Stimulated activated CD4-positive, alpha-beta T cell treated with anti-CD3 and anti-CD28 coated beads, TNF-alpha, amount 100 ng/mL, for 24 hours (primary cell): ENCODE measurements around the gene TRAF2.
"Not testable (repeated sequence)": the region's sequence is repeated elsewhere in the genome, so short reads cannot be mapped to it uniquely, and the experiment has no call there.

Source experiments
- DNase-seq, 3 experiments: peaks; one replicate each; pipeline ENCODE4 v3.0.0-alpha.2; 2020; ENCODE audit warnings: low read depth in 3 of 3

Gene TRAF2

DNA sequence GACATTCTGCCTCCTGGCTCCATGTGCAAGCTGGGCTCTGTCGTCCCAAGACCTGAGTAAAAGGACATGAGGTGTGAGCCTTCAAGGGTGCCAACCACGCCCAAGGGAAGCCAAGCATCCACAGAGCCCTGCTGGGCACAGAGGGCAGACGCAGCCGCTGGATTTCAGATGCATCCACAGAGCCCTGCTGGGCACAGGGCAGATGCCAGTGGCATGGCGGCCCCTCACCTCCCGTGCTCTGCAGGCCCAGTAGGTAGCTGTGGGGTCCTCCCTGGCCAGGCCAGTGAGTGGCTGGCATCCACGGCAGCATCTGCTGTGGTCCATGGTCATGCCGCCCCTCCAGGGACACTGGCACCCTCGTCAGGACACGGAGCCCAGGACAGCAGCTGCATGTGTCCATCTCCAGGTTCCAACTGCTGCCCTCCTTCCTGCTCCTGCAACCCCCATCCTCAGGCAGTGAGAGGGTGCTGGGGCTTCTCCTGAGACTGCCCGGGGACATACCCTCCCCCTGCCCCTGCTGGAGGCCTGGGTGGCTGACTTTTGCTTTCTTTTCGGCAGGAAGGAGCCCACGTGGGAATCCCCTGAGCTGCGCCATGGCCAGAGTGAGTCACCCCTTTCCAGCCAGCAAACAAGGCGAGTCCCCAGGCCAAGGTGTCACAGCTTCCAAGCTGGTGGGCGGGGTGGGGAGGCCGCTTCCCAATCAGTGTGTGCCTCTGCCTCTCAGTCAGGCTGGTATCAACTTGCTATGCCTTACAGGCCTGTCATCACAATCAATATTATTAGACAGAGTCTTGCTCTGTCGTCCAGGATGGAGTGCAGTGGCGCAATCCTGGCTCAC lies 4.0 kb upstream of the TRAF2 start:
- peak; percentile 81 to 94 (median 86) for DNase-seq

DNA sequence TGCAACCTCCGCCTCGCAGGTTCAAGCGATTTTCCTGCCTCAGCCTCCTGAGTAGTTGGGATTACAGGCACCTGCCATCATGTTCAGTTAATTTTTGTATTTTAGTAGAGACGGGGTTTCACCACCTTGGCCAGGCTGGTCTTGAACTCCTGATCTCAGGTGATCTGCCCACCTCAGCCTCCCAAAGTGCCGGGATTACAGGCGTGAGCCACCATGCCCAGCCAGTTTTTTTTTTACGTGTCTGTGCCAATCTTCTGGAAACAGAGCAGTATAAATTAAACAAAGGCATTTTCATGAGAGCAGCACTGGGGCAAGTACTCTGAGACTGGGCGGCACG lies 3.4 kb upstream of the TRAF2 start:
- DNase-seq, result not testable (repeated sequence)

- not testable (repeated sequence) for DNase-seq
Measured at GRCh38 chr9:136883670-136884069, 2.6 kb upstream of the TRAF2 start.

- DNase-seq, result no peak
Measured at GRCh38 chr9:136886610-136887597, 588 bp downstream of the TRAF2 start.

GRCh38 chr9:136888454-136888853 lies 2.1 kb downstream of the TRAF2 start:
- DNase-seq, result no peak

DNA sequence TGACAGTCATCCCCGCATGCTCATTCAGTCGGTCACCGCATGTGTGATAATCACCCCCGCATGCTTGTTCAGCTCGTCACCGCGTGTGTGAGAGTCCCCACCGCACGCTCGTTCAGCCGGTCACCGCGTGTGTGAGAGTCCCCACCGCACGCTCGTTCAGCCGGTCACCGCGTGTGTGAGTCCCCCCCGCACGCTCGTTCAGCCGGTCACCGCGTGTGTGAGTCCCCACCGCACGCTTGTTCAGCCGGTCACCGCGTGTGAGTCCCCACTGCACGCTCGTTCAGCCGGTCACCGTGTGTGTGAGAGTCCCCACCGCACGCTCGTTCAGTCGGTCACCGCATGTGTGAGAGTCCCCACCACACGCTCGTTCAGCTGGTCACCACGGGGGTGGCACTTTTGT lies 3.5 kb downstream of the TRAF2 start:
- DNase-seq, result no peak

DNA sequence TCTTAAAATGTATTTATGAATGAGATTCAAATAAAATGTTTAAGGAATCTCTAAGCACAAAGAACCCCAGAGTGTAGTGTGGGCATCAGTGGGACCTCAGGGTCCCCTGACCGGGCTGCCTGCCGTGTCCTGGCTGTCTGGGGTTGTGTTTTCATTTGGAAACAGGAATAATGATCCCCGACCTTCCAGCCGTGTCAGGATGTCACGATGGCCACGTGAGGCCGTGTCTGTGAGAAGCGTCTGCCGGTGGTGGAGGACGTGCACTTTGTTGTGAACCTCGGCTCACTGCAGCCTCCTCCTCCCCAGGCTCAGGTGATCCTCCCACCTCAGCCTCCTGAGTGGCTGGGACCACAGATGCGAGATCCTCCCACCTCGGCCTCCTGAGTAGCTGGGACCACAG lies 4.3 kb downstream of the TRAF2 start:
- no peak for DNase-seq

- DNase-seq, result no peak
Measured at GRCh38 chr9:136896027-136896426, 9.7 kb downstream of the TRAF2 start.

DNA sequence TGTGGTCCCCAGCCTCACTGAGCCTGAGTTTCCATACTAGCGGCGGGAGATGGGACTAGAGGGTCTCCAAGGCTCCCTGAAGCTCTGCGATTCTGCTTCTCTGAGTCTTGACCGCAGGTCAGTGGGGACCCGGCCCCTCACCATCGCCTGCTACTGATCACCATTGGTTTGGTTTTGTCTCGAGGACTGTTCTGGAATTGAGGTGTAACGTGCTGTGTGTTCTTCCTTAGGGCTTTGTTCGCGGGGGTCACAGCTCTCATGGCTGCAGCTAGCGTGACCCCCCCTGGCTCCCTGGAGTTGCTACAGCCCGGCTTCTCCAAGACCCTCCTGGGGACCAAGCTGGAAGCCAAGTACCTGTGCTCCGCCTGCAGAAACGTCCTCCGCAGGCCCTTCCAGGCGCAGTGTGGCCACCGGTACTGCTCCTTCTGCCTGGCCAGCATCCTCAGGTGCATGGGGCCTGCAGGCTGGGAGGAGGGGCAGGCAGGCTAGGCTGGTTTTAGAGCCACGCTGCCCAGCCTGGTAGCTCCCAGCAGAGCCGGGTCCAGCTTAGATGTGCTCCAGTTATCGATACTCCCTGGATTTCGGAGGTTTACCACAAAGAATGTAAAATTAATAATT lies 12.3 kb downstream of the TRAF2 start:
- DNase-seq, result no peak

DNA sequence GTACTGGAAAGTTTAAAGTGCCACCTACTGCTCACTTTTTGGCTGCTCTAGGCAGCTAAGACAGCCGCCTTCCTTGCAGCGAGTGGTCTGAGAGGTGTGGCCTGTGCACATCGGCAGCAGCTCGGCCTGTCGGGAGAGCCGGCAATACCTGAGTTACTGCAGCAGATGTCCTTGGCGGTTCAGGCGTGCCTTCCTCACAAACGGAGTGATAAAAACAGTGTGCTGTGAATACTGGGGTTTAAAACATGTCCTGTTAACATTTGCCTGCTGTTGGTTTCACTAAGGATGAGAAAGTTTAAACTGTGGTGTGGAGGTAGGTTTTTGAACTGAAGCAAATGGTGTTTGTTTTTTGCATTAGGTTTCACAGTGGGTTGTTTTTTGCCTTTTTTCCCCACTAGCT lies 12.9 kb downstream of the TRAF2 start:
- no peak for DNase-seq

- DNase-seq, result no peak
Measured at GRCh38 chr9:136900556-136900955, 14.2 kb downstream of the TRAF2 start.

DNA sequence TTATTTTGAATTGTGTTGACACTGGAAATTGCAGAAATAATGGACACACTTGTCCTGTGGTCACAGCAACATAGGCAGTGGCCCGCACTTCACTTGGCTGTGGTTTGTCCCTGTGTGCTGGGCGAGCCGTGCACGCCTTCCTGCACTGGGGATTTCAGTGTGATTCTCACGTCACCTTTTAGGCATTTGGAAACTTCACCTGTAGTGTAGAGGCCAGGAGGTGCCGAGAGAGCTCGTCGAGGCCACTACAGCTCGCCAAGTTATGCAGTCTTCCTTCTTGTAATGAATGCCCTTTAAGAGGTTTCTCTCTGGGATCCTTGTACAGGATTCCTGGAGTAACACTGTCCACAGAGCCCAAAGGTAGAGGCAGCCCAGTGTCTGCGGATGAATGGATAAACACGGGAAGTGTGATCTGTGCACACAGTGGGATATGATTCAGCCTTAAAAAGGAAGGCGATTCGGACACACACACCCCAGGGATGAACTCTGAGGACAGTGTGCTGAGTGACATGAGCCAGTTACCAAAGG lies 14.7 kb downstream of the TRAF2 start:
- no peak for DNase-seq

DNA sequence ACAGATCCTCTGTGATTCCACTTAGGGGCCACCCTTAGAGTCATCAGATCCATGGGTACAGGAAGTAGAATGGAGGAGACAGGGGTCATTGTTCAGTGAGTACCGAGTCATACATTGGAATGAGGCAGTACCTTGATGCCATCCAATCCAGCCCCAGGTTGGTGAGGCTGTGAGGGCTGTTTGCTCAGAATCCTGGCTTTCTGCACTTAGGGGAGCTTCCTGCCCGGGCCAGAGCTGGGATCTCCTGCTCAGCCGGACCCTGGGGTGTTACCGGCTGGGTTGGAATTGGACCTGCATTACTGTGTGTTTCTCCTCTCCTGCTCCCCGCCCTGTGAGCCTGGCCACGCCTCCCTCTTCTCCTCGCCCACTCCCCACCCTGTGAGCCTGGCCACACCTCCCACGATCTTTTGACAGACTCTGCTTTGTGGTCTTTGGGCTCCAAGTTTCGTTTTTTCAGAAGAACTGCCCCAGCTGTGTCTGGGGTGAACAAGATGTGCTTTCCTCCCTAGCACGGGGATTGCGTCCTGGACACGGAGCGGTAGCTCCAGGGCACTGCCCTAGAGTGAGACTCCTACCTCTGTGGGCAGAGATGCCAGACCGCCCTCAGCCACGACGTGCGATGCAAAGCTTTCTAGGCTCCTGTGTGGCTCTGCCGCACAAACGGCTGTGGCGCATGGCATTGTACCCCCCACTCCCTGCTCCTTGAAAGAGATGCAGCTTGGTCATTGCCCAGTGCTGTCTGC lies 15.4 kb downstream of the TRAF2 start:
- peak; percentile 60 to 81 (median 66) for DNase-seq

DNA sequence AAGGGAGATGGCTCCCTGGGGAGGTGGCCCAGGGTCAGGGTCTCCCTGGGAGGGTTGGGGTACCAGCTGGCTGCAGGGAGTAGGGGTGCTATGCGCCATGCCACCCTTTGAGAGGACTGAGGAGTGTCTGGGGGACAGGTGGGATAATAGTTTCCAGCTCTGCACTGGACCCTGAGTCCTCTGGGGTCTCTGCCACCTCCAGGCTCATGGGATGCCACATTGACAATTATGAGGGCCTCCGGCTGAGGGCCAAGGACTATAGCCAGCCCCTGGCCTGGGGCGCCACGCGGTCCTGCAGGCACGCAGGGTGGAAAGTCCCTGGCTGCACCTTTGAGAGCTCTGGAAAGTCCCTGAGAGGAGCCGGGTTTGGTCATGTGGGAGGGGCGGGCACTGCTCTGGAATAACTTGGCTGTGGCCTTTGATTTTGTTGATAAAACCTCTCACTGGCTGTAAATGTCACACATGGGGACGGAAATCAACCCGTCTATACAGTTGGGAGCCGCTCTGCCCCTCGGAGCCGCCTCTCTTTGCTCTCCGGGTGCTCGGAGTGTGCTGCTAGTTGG lies 16.0 kb downstream of the TRAF2 start:
- peak; percentile 79 to 89 (median 82) for DNase-seq

- DNase-seq, result no peak
Measured at GRCh38 chr9:136903041-136903554, 16.8 kb downstream of the TRAF2 start.

DNA sequence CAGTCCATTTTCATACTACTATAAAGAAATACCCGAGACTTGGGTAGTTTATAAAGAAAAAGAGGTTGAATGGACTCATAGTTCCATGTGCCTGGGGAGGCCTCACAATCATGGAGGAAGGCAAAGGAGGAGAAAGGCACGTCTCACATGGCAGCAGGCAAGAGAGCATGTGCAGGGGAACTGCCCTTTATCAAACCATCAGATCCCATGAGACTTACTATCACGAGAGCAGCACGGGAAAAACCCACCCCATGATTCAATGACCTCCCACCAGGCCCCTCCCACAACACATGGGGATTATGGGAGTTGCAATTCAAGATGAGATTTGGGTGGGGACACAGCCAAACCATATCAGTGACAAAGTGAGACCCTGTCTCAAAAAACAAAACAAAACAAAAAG lies 19.9 kb downstream of the TRAF2 start:
- no peak for DNase-seq

DNA sequence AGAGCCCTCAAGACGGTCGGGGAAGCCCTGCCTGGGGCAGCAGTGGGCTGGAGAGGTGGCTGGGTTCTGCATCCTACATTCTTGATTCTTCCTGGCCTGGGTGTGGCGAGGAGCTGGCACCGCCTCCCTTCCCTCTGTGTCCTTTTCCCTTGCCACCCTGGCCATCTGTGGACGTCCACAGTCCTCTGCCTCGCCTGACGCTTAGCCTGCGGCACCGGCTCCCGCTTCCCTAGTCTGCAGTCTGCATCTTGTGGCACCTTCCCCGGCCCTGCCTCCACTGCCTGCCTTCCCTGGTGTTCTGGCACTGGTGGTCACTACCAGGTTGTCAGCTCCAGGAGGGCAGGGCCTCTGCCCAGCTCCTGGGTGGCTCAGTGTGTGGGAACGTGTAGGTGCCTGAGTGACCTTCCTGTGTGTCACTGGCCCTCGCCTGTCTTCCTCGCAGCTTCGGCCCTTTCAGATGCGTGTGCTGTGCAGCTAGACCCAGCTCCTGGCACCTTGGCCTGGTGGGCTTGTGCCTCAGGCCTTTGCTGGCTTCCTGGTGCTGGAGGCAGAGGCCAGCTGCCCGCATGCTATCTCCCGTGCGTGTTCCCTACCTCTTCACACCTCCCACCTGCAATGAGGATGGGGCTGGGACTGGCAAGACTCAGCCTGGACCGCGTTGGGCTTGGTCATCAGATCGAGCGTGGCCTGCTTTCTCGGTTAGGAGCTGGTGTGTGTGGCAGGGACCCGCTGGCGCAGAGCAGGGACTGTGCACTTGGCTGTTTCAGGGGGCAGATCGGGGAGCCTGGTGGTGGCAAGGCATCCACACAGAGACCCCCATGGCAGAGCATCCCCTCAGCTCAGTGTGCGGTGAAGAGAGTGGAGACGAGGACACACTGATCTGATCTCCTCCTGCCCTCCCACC lies 20.9 kb downstream of the TRAF2 start:
- no peak for DNase-seq

- no peak for DNase-seq
Measured at GRCh38 chr9:136910197-136910900, 24.0 kb downstream of the TRAF2 start.

- no peak for DNase-seq
Measured at GRCh38 chr9:136910901-136911245, 24.6 kb downstream of the TRAF2 start.
